SH-SY5Y (cell line): ENCODE data around the gene VKORC1L1.

ENCODE experiments used
- GATA2 ChIP-seq: IDR thresholded peaks from 2 replicates; pipeline ENCODE4 v1.6.1; 2011; ENCODE audit warnings: mild to moderate bottlenecking, low read depth, low read length
- GATA3 ChIP-seq: IDR thresholded peaks from 2 replicates; pipeline ENCODE4 v1.6.1; 2011; ENCODE audit warnings: low read depth, mild to moderate bottlenecking, low read length, moderate library complexity

Gene VKORC1L1

GRCh38 chr7:65923316-65923715 lies 50.4 kb downstream of the VKORC1L1 start:
- TF ChIP-seq GATA3 (no peak), GATA2 (no peak)

- TF ChIP-seq GATA3 (no peak), GATA2 (no peak)
Measured at GRCh38 chr7:65924193-65924592, 51.3 kb downstream of the VKORC1L1 start.

GRCh38 chr7:65925040-65925439 lies 52.2 kb downstream of the VKORC1L1 start:
- TF ChIP-seq GATA2: no peak
- TF ChIP-seq GATA3: no peak

- TF ChIP-seq GATA3: no peak
- no peak for TF ChIP-seq GATA2
Measured at GRCh38 chr7:65926588-65926987, 53.7 kb downstream of the VKORC1L1 start.

GRCh38 chr7:65927489-65928448 lies 54.9 kb downstream of the VKORC1L1 start:
- TF ChIP-seq GATA2: no peak
- no peak for TF ChIP-seq GATA3

GRCh38 chr7:65931685-65932084 lies 58.8 kb downstream of the VKORC1L1 start:
- TF ChIP-seq GATA3 (no peak), GATA2 (no peak)

- no peak for TF ChIP-seq GATA3
- no peak for TF ChIP-seq GATA2
Measured at GRCh38 chr7:65937296-65937695, 64.4 kb downstream of the VKORC1L1 start.

GRCh38 chr7:65938336-65938895 lies 65.5 kb downstream of the VKORC1L1 start:
- TF ChIP-seq GATA3 (no peak), GATA2 (no peak)

GRCh38 chr7:65946904-65947303 lies 74.0 kb downstream of the VKORC1L1 start:
- TF ChIP-seq GATA2 (no peak), GATA3 (no peak)

- TF ChIP-seq GATA2: no peak
- TF ChIP-seq GATA3: no peak
Measured at GRCh38 chr7:65951837-65952578, 79.1 kb downstream of the VKORC1L1 start.

- no peak for TF ChIP-seq GATA3
- TF ChIP-seq GATA2: no peak
Measured at GRCh38 chr7:65953001-65953720, 80.3 kb downstream of the VKORC1L1 start.

- no peak for TF ChIP-seq GATA2
- no peak for TF ChIP-seq GATA3
Measured at GRCh38 chr7:65953890-65954450, 81.1 kb downstream of the VKORC1L1 start.

- no peak for TF ChIP-seq GATA2
Measured at GRCh38 chr7:65955718-65956117, 82.8 kb downstream of the VKORC1L1 start.

GRCh38 chr7:65960351-65961074 lies 87.6 kb downstream of the VKORC1L1 start:
- no peak for TF ChIP-seq GATA2
- no peak for TF ChIP-seq GATA3
